ENCODE data around the gene PLTP.
A peak's percentile ranks its signal among the peaks of the same experiment; 100 is the strongest.

PLTP gene

DNA sequence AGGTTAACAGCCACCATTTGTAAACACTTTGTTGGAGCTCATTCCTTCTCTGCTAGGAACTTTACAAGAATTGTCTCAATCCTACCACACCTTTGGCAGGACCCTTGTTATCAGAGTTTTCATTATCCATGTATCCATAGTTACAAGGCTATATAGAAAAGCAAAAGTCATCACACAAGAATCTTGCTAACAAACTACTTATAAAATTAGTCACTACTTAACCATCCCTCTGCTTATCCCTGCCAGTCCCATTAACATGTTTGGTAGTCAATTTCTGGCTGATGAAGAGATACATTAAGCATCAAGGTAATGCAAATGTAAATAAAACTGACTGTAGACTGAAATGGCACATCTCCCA lies 44.2 kb downstream of the PLTP start:
- DNase-seq = no peak

DNA sequence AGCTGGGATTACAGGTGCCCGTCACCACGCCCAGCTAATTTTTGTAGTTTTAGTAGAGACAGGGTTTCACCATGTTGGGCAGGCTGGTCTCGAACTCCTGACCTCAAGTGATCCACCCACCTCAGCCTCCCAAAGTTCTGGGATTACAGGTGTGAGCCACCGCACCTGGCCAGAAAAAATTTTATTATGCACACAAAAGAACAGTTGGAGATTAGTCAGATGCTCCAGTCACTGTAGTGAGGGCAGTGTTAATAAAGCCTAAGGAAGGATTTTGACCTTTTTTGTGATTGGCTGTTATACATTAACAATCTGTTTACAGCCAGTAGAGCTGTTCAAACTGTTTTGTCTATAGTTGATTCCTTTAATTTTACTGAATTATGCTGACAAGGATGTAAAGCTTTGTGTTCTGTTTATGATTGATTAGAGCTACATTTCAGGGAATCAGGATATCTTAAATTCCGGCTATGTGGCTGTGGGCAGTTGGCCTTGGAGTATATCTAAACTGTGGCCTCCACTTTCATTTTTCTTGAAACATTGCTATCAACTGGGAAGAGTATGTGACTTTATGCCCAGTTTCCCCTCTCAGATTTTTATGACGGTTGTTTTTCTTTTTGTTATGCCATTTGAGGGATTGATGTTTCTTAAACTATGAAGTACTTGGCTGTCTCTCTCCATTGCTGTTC lies 44.7 kb downstream of the PLTP start:
- DNase-seq = no peak

DNA sequence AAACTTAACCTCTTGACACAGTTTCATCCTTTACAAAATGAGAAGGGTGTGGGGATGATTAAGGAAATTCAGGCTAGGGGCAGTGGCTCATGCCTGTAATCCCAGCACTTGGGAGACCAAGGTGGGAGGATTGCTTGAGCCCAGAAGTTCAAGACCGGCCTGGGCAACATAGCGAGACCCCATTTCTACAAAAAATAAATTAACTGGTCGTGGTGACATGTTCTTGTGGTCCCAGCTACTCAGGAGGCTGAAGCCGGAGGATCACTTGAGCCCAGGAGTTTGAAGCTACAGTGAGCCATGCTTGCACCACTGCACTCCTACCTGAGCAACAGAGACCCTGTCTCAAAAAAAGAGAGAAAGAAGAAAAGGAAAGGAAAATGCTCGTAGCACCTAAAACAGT lies 45.5 kb downstream of the PLTP start:
- no peak for DNase-seq

DNA sequence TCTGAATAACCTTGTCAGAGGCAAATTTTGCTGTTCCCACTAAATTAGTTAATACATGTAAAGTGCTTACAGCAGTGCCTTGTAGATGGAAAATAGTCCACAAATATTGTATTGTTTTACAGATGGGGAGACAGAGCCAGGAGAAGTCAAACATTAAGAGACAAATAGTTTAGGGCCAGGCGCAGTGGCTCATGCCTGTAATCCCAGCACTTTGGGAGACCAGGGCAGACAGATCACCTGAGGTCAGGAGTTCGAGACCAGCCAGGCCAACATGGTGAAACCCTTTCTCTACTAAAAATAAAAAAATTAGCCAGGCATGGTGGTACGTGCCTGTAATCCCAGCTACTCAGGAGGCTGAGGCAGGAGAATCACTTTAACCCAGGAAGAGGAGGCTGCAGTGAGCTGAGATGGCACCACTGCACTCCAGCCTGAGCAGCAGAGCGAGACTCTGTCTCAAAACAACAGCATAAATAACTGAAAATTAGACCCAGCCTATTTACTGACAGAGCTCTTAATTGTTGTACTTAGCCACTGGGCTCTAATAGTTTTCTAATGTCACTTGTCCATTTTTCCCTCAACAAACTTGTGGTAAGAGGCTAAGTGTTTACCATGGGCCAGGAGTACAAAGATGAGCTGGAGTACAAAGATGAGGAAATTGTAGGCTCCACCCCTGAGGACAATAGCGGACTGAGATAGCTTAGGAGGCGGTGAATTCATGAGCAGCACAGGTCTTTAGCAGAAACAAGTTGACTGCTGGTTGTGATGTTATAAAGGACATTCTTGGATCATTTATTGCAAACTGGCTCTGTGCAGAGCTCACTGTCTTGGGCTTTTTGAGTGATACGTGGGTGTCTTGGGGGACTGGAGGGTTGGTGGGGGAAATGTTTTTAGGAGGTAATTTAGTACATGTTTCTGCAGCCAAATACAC lies 48.1 kb downstream of the PLTP start:
- DNase-seq = no peak

DNA sequence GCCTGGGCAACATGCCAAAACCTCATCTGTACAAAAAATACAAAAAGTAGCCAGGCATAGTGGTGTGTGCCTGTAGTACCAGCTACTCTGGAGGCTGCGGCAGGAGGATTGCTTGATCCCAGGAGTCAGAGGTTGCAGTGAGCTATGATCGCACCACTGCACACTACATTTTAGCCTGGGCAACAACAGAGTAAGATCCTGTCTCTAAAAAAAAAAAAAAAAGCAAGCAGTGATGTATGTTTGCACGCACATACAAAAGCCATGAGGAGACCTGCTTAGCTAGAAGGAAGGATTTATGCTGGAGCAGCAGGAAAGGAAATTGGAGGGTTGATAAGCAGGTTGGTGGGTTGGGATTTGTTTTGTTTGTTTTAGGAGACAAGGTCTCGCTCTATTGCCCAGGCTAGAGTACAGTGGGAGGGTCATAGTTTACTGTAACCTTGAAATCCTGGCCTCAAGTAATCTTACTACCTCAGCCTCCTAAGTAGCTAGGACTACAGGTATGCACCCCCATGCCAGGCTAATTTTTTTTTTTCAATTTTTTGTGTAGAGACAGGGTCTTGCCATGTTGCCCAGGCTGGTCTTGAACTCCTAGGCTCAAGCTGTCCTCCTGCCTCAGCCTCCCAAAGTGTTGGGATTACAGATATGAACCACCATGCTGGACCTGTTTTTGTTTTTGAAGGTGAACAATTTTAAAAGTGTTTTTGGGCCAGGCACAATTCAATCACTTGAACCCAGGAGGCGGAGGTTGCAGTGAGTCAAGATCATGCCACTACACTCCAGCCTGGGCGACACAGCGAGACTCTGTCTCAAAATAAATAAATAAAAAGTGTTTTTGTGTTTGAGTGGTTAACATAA lies 50.5 kb downstream of the PLTP start:
- no peak for DNase-seq

DNA sequence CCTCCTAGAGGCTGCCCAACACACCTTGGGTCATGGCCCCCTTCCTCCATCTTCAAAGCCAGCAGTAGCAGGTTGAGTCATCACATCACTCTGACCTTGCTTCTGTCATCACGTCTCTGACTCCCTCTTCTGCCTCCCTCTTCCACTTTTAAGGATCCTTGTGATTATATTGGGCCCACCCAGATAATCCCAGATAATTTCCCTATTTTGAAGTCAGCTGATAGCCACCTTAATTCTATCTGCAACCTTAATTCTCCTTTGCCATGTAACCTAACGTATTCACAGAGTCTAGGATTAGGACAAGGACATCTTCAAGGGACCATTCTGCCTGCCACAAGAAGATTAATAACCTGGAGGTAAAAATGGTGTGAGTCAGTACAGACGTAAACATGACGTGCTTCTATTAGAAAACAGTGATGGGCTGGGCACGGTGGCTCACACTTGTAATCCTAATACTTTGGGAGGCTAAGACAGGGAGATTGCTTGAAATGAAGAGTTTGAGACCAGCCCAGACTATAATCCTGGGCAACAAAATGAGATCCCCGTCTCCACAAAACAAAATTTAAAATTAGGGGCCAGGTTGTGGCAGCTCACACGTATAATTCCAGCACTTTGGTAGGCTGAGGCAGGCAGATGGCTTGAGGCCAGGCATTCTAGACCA lies 51.3 kb downstream of the PLTP start:
- DNase-seq = no peak

DNA sequence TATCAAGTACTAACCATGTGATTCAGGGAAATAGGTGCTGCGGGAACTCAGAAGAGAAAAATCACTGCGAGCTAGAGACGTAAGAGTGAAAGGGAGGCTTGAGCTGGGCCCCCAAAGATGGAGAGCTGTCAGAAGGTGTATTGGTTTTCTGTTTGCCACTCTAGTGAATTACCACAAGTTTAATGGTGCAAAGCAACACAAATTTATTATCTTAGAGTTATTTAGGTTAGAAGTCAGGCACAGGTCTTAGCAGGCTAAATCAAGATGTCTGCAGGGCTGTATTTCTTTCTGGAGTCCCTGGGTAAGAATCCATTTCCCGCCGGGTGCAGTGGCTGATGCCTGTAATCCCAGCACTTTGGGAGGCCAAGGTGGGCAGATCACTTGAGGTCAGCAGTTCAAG lies 52.0 kb downstream of the PLTP start:
- DNase-seq = no peak

DNA sequence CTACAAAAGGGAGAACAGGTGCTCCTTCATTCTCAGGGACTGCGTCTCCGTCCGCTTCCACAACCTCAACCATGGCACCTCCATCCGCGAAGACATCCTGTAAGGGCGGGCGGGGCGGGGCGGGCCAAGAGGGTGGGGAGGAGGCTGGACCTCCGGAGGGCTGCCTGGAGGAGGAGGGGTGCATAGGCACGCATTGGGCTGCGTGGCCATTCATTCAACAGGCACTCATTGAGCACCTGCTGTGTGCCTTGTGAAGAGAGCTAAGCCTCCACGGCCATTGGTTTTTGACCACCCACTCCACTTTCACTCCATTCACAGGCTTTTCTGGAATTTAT lies 54.1 kb downstream of the PLTP start:
- peak; percentile 34 for DNase-seq

DNA sequence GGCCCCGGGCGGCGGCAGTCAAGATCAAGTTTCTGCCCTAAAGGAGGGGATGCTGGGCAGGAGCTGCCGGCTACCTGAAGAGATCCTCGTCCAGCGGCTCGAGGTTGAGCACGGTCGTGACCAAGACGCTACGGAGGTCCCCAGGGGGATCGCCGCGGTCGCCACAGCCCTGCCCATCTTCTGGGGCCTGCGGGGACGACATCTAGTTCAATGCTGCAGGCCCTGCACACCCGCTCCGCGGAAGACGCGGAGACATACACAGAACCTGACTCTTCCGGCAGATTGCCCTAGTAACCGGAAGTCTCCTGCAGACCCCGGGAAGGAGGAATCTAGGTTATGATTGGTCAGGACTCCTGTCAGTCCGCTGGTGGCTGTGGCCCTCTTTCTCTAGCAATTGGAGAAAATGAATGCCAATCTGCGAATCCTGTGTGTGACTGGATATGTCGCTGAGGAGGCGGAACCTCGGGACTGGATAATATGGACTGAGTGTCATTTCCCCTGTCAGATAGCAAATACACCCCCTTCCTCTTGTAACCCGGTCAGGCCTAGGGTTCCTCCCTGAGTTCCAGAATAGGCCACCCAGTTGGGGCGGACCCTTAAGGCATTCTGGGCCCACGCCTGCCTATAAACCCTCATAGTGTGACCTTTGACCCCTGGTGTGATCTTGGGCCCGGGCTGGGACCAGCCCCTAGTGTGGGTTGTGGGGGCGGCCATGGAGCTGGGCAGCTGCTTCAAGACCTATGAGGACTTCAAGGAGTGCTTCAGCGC lies 54.7 kb downstream of the PLTP start, which contains the start of the genes ACOT8 and ZSWIM3:
Gene ACOT8, minus strand, starts transcription at position 279 of the 768 bp plus-strand sequence. Its CDS starts 77 bp downstream, at position 202.
Gene ZSWIM3, plus strand, starts transcription at position 501 of the 768 bp plus-strand sequence. Its CDS starts 212 bp downstream, at position 713.
- peak; percentile 98 for DNase-seq

DNA sequence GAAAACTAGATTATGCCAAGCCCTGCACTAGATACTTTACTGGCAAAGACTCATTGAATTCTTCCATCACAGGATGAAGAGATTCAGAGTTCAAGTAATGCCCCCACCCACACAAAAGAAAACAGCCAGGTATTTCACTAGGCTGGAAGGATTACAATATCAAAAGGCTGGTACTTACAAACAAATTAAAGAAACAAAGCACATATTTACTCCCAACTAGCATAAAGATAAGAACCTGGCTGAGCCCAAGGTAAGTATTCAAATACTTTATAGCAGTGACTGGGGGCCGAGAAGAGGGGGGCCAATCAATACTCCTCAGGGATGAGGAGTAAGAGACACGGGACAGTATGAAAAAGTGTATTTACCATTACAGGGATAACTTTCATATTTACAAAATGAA lies 58.5 kb downstream of the PLTP start:
- DNase-seq = no peak

DNA sequence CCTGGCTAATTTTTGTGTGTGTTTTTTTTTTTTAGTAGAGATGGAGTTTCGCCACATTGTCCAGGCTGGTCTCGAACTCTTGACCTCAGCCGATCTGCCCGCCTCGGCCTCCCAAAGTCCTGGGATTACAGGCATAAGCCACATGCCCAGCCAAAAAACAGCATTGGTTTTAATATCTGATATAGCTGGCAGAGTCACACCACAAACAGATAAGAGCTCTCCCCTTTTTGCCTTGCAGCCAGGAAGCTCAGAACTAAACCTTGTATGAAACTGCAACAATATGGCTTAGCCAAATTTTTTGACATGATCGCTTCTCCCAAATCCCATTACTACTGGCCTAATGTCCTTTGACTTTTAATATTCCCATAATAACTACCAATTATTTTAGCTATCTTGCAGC lies 59.6 kb downstream of the PLTP start:
- DNase-seq = no peak

DNA sequence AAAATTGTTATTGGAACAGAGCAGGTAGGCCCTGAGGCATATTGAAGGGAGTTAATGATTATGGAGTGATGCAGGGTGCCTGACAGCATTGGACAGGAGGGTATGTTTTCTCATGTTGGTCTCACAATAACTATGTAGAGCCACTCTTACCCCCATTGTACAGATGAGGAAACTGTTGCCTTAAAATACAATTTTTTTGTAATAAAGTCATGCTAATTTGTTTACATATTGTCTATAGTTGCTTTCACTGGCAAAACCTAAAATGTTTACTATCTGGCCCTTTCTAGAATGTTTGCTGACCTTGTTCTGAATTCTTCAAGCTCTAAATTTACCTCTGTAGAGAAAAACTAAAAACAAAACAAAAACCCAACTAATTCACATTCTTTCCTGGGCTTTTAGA lies 60.5 kb downstream of the PLTP start:
- DNase-seq = no peak

DNA sequence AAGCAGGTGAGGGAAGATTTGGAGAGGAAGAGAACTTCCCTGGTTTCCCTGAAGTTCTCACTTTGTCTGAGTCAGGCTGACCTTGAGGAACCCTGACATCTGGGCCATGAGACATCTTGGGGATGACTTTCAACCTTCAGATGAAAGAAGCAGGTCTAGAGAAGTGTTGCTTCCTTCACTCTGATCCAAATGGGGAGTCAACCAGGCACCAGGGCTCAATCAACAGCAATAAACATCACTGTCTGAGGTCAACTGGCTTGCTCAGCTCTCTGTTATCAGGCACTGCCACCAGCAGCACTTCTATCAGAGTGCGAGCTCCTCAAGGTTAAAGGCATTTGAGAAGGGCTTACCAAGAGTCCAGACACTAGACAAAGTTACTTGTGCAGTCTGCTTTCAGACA lies 61.0 kb downstream of the PLTP start:
- DNase-seq = no peak

DNA sequence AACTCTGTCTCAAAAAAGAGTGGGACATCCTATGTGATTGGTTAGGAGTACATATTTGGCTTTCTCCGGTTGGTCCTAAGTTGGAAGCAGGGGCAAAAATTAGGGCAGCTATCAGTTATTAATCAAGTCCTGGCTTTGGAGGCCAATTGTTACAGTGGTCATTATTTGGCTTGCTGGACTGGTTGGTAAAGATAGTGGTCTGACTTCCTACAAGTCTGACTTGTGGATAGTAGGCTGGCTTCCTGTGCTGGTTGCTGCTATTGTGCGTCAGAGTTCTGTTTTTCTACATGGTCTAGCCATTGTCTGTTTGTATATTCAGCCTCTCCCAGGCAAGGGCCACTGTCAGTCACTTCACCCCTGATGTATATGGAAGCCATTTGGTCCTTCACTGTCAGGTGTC lies 61.7 kb downstream of the PLTP start:
- DNase-seq = no peak

DNA sequence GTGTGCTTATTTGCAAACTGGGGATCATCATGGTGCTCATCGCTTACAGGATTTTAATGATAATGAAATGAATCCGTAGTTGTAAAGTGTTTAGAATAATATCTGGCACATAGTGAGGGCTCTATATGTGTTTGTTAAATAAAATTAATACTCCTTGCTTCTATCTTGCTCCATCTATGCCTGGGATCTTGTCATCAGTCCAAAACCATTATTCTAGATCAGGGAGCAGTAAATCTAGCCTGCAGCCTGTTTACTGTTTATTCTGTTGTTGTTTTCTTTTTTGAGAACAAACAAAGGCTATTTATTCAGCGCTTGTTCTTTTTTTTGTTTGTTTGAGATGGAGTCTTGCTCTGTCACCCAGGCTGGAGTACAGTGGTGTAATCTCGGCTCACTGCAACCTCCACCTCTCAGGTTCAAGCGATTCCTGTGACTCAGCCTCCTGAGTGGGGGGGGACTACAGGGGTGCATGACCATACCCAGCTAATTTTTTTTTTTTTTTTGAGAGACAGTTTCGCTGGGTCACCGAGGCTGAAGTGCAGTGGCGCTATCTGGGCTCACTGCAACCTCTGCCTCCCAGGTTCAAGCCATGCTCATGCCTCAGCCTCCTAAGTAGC lies 62.9 kb downstream of the PLTP start:
- DNase-seq = no peak
